GM19099 (cell line): ENCODE data around the gene SNX20.

Source experiments
- POLR2A ChIP-seq: IDR thresholded peaks from 3 replicates; pipeline ENCODE4 v1.6.1; 2011; ENCODE audit warnings: low read depth; ENCODE audit not compliant: insufficient read length; ENCODE audit errors: extremely low read depth

The SNX20 gene

DNA sequence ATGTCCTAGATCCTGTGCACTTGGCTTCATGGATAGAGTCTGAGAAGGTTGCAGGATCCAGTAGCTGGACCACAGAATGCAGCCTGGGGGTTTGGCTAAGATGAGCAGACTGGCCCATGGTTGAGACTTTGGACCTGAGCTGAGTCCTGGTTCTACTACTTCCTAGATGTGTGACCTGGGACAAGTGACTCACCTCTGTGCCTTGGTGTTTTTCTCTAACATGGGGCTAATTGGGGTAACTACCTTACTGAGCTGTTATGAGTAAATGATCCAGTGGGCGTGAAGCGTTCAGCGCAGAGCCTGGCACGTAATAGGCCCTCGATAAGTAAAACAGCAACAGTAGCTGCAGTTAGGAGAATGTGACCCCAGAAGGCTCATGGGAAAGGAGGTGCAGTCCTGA is 38.8 kb downstream of the SNX20 start:
- TF ChIP-seq POLR2A = no peak

DNA sequence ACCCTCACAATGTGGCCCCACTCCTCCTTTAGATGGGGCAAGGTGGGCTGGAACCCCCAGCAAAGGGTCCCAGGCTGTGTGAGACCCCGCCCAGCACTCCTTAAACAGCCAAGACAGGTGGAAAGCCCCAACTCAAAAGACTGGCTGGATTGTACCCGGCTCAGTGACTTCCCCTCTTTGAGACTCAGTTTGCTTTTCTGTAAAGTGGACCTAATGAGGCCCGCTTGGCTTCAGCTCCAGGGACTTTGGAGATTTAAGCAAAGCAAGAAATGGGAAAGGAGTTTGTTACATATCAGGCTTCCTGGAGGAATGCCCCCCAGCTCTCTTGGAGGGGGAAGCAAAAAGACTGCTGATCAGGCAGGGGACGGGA is 39.3 kb downstream of the SNX20 start:
- TF ChIP-seq POLR2A = no peak

DNA sequence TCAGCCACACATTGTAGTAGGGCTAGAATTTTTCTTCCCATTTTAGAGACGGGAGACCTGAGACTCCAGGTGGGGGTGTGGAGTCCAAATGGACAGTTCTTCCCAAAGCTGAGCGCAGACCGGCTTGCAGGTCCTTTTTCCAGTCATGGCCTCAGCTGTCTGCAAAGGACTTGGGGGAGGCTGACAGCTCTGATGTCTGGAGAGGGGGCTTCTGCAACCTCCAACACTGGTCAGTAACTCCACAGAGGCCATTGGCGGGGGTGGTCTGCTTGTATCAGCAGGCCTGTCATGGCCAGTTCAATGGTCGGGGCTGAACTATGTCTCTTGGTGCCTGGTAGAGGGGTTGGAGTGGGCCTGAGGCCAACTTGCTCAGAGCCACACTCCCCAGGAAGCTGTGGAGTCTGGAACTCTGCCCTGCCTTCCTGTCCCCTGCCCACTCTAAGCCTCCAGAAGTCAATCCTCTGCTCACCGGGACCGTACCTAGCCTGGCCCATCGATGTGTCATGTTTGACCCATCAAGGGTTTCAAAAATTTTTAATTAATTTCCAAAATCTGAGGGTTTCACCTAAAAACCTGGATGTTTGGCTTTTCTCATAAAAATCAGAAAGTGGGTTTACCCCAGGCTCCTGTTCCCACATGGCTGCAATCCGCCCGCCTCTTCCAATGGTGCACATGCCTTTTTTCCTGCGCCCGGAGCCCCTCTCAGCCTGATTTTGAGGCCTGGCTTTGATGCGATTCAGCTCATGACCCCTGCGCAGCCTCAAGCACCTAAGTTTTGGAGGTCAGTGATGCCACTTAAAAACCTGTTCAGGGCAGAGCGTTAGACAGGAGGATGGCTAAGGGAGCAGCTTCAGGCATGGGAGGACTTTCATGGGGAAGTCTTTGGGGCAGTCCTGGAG is 39.9 kb downstream of the SNX20 start:
- no peak for TF ChIP-seq POLR2A

DNA sequence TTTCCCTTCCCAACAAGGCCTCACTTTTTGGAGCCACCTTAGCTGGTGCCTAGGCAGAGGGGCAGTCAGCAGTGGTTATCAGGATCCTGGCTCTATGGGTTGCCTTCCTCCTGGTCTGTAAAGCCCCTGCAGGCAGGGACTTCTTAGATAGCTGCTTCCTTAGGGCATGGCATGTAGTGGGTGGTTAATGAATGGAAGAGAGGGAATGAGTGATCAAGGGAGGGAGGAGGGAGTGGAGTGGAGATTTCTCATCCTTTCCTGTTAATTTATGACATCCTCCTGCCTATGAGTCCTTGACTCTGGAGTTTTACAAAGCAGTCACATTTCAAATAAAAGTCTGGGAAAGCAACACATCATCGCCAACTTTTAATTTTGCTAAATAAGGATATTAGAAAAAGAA is 40.7 kb downstream of the SNX20 start:
- no peak for TF ChIP-seq POLR2A

DNA sequence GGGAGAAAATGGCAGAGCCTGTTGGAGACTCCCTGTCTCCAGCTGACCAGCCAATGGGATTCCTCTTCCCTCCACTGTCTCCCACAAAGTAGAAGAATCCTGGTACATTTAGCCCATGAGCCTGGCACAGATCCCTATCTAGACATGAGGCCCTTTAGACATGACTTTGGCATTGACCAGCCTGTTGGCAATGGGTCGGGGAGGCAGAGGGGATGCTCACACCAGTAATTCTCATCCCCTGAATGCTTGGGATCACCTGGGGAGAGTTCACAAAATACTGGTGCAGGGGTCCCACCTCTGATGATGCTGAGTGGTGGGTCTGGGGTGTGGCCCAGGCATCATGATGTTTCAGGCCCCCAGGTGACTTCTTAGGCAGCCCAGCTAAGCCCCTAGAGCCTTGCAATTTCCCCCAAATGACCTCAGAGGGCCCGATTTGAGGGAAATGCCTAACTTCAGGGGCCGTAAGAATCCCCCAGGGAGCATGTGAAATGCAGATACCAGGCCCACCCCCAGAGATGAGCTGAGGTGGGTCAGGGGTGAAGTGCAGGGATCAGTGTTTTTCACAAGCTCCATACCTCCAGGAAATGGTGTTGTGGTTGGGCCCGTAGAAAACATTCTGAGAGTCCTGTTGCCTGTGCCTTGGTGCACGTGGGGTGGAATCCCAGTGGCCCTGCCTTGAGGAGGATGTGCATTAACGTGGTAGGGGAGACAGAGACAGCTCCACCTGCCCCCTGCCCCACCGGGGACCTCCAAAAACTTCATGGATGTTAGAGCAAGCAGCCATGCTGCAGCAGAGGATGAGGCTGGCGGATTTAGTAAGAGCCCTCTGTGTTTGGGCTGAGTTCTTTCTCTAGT is 42.1 kb downstream of the SNX20 start:
- no peak for TF ChIP-seq POLR2A

DNA sequence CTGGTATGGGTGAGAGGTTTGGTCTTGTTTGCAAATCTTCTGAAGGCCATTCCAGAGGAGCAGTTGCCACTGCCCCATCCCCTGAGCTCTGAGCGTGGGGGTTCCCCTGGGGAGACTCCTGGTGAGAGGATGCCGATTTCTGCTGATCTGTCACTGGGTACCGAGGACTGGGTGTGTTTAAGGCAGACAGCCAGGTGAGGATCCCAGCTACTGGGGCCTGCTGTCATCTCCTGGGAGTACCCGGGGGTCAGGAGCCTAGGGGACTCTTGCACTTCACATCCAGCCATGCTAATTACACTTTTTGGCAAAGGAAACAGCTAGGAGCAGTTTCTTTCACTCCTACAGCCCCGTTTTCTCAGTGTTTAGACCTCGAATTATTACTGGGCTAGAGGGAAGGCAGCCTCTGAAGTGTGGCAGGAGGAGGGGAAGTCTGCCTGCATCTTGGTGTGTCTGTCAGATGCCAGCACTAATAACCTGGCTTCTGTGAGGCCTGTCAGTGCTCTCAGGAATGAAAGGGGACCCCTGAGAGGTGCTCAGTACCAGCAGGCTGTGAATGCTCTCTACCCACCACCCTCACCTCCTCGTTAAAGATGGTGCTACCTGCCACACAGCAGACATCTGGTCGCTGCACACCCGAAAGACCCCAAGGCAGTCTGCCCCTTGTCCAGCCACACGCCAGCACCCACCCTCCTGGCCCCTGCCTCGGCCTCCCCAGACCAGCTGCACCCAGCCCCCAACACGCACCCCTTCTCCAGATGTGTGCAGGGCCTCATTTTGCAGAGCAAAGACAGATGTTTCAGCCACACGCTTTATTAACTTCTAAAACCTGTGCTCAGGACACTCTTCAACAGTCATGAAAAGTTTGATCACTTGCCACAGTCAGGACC is 43.2 kb downstream of the SNX20 start:
- no peak for TF ChIP-seq POLR2A

DNA sequence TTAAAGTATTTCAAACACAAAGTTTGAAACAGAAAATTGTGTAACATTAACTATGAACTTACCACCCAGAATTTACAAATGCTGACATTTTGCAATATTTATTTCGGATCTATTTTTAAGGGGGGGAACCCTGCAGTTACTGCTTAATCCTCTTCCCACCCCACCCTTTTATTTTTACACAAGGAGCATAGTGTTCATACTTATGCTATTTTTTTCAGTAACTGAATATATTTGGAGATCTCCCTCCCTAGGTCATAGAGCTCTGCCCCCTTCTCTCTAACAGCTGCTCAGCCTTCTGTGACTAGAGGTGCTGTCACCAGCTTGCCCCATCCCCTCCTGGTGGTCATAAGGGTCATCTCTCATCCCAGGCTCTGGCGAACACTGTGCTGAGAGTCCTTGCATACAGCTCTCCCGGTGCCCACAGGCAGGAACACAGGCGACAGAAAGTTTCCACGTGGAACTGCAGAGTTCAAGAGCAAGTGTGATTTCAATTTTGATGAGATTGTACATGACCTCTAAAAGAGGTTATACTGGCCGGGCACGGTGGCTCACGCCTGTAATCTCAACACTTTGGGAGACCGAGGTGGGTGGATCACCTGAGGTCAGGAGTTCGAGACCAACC is 44.2 kb downstream of the SNX20 start:
- TF ChIP-seq POLR2A = no peak

DNA sequence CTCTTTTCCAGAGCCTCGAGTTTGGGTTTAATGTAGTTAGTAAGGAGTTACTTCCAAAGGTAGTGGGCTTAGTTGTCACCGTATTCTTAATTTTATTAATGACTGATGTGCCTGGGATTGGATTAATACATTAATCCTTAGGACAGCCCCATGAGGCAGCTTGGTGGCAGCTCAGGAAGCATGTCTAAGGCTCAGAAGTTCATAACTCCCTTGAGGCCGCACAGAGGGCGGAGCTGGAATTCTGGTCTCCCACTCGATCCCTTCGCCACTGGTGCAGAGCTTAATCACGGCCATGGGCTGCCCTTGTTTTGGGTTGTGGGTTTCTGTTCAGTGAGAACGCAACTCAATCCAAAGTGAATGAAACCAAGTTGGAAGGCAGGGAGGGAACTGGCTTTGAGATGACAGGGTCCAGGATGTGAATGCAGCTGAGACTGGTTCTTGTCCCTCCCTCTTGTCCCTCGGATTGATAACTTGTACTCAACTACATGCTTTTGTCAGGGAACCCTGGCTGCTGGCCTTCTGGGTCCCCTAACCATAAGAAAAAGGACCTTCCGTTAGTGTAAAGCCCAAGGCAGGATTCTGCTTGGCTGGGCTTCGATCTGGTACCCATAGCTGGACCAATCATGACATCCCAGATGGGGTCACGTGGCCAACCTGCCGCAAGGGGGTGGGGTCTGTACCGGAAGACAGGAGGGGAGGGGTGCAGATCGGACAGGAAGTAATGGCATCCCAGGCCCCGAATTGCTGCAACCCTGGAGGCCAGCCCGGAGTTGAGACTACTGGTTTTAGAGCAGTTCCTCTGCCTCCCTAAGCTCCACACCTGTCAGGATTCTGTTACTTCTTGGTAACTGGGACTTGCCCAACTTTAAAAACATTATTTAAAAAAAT is 45.4 kb downstream of the SNX20 start:
- no peak for TF ChIP-seq POLR2A

DNA sequence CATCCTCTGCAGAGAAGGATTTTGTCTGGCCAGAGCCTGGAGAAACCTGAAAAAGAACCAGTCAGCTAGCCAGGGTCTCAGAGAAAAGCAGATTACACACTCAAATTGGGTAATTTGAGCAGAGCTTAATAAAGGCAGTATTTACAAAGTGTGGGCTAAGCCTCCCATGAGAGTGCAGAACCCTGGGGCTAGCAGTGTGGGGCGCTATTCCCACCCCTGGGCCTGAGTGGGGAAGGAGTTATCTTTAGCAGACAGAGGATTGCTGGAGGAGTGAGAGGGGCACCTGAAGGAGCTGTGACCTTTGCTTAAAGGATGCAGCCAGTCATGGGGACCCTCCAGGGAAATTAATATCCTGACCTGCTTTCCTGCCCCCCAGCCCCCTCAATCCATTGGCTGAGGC is 46.2 kb downstream of the SNX20 start:
- no peak for TF ChIP-seq POLR2A

DNA sequence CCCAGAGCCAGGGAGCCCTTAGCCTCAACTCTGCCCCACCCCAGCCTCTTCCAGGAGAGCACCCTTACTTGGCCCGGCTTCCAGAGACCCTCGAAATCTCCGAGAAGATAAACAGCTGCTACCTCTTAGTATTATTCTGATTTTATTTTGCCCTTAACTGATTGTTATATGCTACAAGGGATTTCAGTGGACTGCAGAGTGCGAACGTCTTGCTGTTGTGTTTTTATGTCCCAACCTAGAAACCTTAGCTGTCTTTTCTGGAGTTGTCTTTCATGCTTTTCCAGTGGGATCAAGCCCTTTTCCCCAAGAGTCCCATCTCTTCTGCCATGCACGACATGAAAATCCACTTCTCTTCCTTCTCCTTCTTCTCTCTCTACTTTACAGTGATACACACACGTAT is 47.0 kb downstream of the SNX20 start:
- TF ChIP-seq POLR2A = no peak

DNA sequence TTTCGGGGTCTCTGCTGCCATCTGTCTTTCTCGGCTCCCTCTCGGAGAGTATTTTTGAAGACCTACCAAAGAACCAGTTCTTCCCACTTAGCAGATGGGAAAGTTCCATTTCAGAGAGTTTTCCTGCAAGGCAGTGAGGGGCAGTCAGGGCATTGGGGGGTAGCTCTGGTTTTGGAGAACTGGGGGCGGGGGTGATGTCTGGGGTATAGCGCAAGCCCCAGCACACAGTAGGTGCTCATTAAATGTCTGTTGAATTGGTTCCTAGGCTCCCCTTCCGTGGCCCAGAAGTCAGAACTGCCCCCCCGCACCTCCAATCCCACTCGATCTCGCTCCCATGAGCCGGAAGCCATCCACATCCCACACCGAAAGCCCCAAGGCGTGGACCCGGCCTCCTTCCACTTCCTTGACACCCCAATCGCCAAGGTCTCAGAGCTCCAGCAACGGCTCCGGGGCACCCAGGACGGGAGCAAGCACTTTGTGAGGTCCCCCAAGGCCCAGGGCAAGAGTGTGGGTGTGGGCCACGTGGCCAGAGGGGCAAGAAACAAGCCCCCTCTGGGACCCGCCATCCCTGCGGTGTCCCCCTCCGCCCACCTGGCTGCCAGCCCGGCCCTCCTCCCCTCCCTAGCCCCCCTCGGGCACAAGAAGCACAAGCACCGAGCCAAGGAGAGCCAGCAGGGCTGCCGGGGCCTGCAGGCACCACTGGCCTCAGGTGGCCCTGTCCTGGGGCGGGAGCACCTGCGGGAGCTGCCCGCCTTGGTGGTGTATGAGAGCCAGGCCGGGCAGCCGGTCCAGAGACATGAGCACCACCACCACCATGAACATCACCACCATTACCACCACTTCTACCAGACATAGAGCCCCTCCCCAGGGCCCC is 47.9 kb downstream of the SNX20 start:
- no peak for TF ChIP-seq POLR2A

DNA sequence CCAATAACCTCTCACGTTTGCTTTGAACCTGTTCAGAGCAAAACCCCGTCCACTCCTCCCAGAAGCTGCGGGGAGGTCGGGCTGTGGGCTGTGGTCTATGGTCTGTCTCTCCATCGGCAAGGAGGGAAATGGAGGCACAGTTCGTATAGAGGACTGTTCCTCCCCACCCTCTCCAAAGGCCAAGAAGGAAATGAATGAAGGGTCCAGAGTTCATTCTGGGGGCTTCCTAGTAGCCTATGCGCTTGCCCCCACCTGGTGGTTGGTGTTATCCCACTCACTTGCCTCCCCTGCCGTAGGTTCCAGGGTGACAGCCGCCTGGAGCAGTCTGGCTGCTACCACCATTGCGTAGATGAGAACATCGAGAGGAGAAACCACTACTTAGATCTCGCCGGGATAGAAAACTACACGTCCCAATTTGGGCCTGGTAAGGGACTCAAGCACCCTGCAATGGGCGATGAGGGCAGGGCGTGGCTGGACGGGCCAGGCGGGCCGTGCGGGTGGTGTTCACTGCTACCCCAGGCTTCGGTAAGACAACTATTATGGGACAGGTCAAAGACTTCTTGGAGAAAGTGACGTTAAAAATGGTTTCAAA is 49.0 kb downstream of the SNX20 start:
- no peak for TF ChIP-seq POLR2A

DNA sequence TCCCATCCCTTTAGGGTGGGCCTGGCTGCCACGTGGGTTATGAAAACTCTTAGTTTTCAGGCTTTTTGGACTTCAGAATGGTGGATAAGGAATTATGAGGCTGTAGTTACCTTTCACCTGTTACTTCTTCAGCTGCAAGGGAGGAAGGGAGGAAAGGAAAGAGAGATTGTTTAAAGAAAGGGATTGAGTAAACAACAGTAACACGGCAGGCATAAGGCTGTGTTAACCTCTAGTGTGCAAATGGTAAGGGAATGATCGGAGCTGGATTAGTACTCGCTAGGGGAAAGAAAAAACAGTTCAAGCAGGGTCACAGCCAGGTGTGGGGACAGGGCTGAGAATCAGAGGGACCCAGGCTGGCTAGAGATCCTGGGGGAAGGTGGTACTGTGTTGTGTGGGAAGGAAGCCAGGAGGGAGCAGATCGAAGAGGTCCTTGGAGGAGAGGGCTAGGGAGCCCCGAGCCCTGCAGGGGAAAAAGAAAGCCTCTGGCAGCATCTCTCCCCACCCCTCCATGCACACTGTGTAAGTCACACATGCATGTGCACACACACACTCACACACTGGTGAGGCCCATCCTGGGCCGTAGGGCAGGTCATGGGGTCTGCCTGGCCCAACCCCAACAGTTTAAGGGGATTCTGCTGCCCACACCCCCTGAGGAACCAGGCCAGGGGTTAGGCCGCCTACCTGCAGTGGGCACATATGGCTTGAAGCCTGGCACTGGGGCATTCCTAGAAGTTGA is 49.7 kb downstream of the SNX20 start:
- no peak for TF ChIP-seq POLR2A
